Uterus (tissue), 2 donors: ENCODE measurements around the gene SIPA1L3.

Experiments
- CTCF ChIP-seq, 4 experiments: fragments of 200-600 bp in 2 of 4; fragments of 450-650 bp in 2 of 4; sonication (generic) in 2 of 4; IDR thresholded peaks; one replicate each; pipeline ENCODE4 v1.5.1; 2016 to 2019; ENCODE audit warnings: antibody characterized with exemption in 4 of 4, mild to moderate bottlenecking in 2 of 4, moderate library complexity in 1 of 4
- POLR2A ChIP-seq, 2 donors: fragments of 450-650 bp; IDR thresholded peaks; one replicate each; pipeline ENCODE4 v1.6.1; 2016; ENCODE audit warnings: antibody characterized with exemption in 2 of 2, mild to moderate bottlenecking in 1 of 2, moderate library complexity in 1 of 2

DNA sequence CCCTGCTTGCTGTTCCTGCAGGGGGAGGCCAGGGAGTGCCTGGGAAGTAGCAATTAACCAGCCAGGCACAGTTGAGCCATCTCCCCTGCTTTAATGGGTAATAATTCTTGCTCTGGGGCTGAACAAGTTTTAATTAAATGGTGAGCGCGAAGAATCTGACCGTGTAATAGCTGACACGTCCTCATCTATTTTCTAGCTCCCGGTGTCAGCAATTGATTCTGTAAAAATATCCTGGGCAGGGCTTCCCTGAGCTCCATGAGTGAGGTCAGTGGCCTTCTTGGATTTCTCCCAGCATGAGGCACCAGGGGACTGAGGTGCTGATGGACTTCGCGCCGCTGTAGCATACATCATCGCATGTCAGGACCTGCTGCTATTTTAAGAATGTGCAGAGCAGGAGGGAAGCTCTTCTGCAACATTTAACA lies 26.9 kb downstream of the SIPA1L3 start:
- TF ChIP-seq CTCF (IDR thresholded peaks at IDR 0.05) (no peak), POLR2A (IDR thresholded peaks at IDR 0.05) (no peak)
